AG04449 (cell line): ENCODE results near the gene CNPY2.

Source experiments
- CTCF ChIA-PET: fragments of 350-600 bp; formaldehyde crosslinking; extraction: SDS; loops from one replicate; lab custom pipeline; 2021; ENCODE audit warnings: antibody characterized with exemption; lab: Yijun Ruan, JAX
- POLR2A ChIA-PET: fragments of 400-600, 350-600 bp; formaldehyde crosslinking; extraction: SDS; loops from one replicate; lab custom pipeline; 2020; ENCODE audit warnings: antibody characterized with exemption, inconsistent platforms; lab: Yijun Ruan, JAX
- DNase-seq: peaks from one replicate; pipeline ENCODE4 v3.0.0-alpha.2; 2010; ENCODE audit warnings: low read depth, low spot score
- H3K4me3 ChIP-seq: 2 replicates; pipeline ENCODE4 v1.5.1; 2011; ENCODE audit warnings: low read depth, mild to moderate bottlenecking, control low read depth, low read length
- TF ChIP-seq, protein P1 (sequence below): IDR thresholded peaks from one replicate; pipeline ENCODE4 v1.5.1; 2011; ENCODE audit warnings: mild to moderate bottlenecking, moderate library complexity, low read length, control low read depth, inconsistent platforms; ENCODE audit not compliant: insufficient read depth; ENCODE audit errors: missing control alignments

CNPY2 gene

DNA sequence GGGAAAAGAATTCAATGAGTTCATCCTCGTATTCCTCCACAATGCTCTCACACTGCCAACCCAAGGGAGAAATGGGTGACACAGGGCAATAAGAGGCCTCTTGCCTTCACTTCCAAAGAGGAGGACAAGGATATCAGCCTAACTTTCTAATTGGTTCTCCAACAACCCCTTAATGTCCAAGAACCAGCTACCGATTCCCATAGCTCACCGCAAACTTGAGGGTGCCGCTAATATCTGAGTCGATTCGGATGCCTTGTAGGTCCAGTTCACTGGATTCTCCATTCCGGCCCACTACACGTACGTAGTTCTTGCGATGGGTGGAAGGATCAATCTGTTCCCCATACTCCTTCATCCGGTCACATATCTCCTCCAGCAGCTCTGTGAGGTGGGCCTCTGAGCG, 4.8 kb downstream of the CNPY2 start:
- POLR2A ChIA-PET: no interaction called here
- CTCF ChIA-PET: interaction anchor here (1.5 to 1.6 kb wide), 2 partner anchors 122 to 154 kb away, joined by 3 to 7 read pairs; partner anchors contain the start of gene SMARCC2
- no peak for DNase-seq
- TF ChIP-seq, protein P1, sequence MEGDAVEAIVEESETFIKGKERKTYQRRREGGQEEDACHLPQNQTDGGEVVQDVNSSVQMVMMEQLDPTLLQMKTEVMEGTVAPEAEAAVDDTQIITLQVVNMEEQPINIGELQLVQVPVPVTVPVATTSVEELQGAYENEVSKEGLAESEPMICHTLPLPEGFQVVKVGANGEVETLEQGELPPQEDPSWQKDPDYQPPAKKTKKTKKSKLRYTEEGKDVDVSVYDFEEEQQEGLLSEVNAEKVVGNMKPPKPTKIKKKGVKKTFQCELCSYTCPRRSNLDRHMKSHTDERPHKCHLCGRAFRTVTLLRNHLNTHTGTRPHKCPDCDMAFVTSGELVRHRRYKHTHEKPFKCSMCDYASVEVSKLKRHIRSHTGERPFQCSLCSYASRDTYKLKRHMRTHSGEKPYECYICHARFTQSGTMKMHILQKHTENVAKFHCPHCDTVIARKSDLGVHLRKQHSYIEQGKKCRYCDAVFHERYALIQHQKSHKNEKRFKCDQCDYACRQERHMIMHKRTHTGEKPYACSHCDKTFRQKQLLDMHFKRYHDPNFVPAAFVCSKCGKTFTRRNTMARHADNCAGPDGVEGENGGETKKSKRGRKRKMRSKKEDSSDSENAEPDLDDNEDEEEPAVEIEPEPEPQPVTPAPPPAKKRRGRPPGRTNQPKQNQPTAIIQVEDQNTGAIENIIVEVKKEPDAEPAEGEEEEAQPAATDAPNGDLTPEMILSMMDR: no peak
- no peak overlapping the region for H3K4me3 ChIP-seq

DNA sequence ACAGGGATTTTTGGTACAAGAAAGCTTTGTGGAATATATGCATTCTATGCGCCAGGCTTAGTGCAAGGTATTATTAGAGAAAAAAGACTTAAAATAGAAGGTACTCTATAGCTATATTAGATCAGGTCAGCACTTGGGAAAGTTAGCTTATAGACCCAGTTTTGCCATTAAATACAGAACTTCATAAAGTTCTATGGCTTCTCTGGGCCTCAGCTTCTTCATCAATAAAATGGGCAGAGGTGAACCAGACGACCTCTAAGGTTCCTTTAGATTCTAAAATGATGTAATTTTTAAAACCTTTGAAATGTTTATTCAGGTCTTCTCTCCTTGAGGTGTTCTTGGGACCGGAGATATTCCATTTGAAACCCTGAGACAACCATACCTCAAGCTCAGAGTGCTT, 7.1 kb downstream of the CNPY2 start:
- ChIA-PET POLR2A (interaction anchor here (0.6 kb wide), 1 partner anchor 51 kb away, joined by 3 read pairs; the partner anchor contains the start of gene STAT2), CTCF (interaction anchor here (0.8 to 1.9 kb wide), 8 partner anchors 15 to 155 kb away, joined by 3 to 10 read pairs (median 4); partner anchors contain the start of genes ANKRD52, COQ10A and SMARCC2)
- TF ChIP-seq, protein P1: no peak
- H3K4me3 ChIP-seq: no peak overlapping the region
- no peak for DNase-seq

DNA sequence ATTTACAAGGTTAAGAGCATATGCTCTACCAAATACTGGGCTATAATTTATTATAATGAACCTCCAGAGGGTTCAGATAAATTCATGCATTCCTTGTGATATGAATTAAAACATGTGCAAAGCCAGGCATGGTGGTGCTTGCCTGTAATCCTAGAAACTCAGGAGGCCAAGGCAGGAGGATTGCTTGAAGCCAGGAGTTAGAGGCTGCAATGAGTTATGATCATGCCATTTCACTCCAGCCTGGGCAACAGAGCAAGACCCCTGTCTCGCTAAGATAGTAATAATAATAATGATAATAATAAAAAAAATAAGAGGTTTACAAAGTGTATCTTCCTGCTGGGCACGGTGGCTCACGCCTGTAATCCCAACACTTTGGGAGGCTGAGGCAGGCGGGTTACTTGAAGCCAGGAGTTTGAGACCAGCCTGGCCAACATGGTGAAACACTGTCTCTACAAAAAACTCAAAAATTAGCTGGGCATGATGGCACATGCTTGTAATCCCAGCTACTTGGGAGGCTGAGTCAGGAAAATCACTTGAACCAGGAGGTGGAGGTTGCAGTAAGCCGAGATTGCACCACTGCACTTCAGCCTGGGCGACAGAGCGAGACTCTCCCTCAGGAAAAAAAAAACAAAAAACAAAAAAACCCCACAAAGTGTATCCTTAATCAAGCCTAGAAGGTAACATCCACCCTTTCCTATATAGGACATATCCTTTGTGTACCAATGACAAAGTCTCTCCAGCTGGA, 8.4 kb downstream of the CNPY2 start:
- TF ChIP-seq, protein P1: no peak
- POLR2A ChIA-PET: no interaction called here
- CTCF ChIA-PET: interaction anchor here (1.0 to 1.9 kb wide), 5 partner anchors 18 to 157 kb away, joined by 3 to 10 read pairs (median 6); partner anchors contain the start of genes COQ10A and SMARCC2

GRCh38 chr12:56304872-56305590, 10.8 kb downstream of the CNPY2 start:
- ChIA-PET POLR2A (no interaction called here), CTCF (interaction anchor here (0.7 to 1.5 kb wide), 5 partner anchors 9 to 159 kb away, joined by 3 to 5 read pairs (median 3); partner anchors contain the start of gene CNPY2)
- TF ChIP-seq, protein P1: no peak
- H3K4me3 ChIP-seq: no peak overlapping the region
- no peak for DNase-seq

More for the DNA sequence above, 8.4 kb downstream of the CNPY2 start:
- no peak for DNase-seq
- no peak overlapping the region for H3K4me3 ChIP-seq

DNA sequence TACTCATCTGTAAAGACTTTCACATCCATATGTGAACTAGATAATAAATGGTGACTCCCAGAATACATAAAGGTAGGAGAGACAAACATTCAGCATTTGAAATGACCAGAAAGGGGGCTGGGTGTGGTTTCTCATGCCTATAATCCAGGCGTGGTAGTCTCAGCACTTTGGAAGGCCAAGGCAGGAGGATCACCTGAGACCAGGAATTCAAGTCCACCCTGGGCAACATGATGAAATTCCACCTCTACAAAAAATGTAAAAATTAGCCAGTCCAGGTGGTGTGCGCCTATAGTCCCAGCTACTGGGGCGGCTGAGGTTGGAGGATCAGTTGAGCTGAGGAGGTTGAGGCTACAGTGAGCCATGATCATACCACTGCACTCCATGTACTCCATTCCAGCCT, 11.5 kb downstream of the CNPY2 start:
- ChIA-PET POLR2A (no interaction called here), CTCF (interaction anchor here (1.0 to 1.5 kb wide), 2 partner anchors 10 to 12 kb away, joined by 3 to 5 read pairs; no protein-coding TSS in a partner anchor)
- TF ChIP-seq, protein P1: no peak
- H3K4me3 ChIP-seq: no peak overlapping the region
- no peak for DNase-seq
